SH-SY5Y (cell line): ENCODE results near the gene IL18BP.

Source experiments
- GATA2 ChIP-seq: IDR thresholded peaks from 2 replicates; pipeline ENCODE4 v1.6.1; 2011; ENCODE audit warnings: mild to moderate bottlenecking, low read depth, low read length
- GATA3 ChIP-seq: IDR thresholded peaks from 2 replicates; pipeline ENCODE4 v1.6.1; 2011; ENCODE audit warnings: low read depth, mild to moderate bottlenecking, low read length, moderate library complexity

- TF ChIP-seq GATA2 (no peak), GATA3 (no peak)
Measured at GRCh38 chr11:71951741-71952310, 46.9 kb upstream of the IL18BP start.
